ENCODE results near the gene SYT1. TPM values are rescaled to one million over a fixed set of nuclear protein-coding genes. Genes with fewer than 3 reads are reported as not detected.

The SYT1 gene
- total and polyA plus RNA-seq, 2 of the 8 experiments (the other 6 are each of a cell fraction or from before 2014, with no cell fraction given) = 11.0 to 34.6 TPM

- FAIRE-seq (no peak), DNase-seq (ENCODE audit: low read depth in 1 of 2, low spot score in 2 of 2) (no peak)
- H3K4me2 ChIP-seq (ENCODE audit: insufficient read depth in 1 of 2, low read depth in 2 of 2, low read length in 2 of 2) = no peak overlapping the region
- H3K27me3 ChIP-seq (replicated peaks in 1 of 4; ENCODE audit: control insufficient read depth in 3 of 4, extremely low read depth in 1 of 4, insufficient read depth in 3 of 4, low read length in 3 of 4) = no peaks in the 10 kb centered on the region; a peak in 1 of 7 replicates
- H3K4ac ChIP-seq (replicated peaks; ENCODE audit: insufficient read length, low read depth, low read length) = no peak overlapping the region
- H3K9me3 ChIP-seq (ENCODE audit: insufficient read depth in 2 of 2, low read depth in 1 of 2, low read length in 1 of 2) = no peaks in the 10 kb centered on the region
- no peak overlapping the region for H4K8ac ChIP-seq (ENCODE audit: extremely low read depth, insufficient read depth, low read length)
- no peak overlapping the region for H2BK15ac ChIP-seq (ENCODE audit: low read length)
- no peak overlapping the region for H3K9ac ChIP-seq (replicated peaks in 1 of 4; ENCODE audit: extremely low read depth in 1 of 4, low read depth in 3 of 4, low read length in 3 of 4)
- H4K5ac ChIP-seq (ENCODE audit: insufficient read length, low read depth, low read length) = no peak overlapping the region
- H3K23ac ChIP-seq (ENCODE audit: insufficient read length) = no peak overlapping the region
- H2BK20ac ChIP-seq (ENCODE audit: low read length) = no peak overlapping the region
- H3K27ac ChIP-seq (ENCODE audit: low read depth, low read length) = no peak overlapping the region
- POLR2A ChIA-PET (ENCODE audit: partially characterized antibody) = no interaction called here
- no peak overlapping the region for H3K4me3 ChIP-seq (ENCODE audit: extremely low read depth in 1 of 4, insufficient read depth in 2 of 4, low read depth in 3 of 4, low read length in 4 of 4)
- no peaks in the 10 kb centered on the region for H3K36me3 ChIP-seq (ENCODE audit: control insufficient read depth in 2 of 4, insufficient read depth in 4 of 4, low read length in 3 of 4)
- H3K14ac ChIP-seq (ENCODE audit: insufficient read length) = no peak overlapping the region
- no peak overlapping the region for H2AK5ac ChIP-seq (ENCODE audit: low read depth, low read length)
- no peak overlapping the region for H2AFZ ChIP-seq (ENCODE audit: low read length)
- no peaks in the 10 kb centered on the region for H4K20me1 ChIP-seq (replicated peaks in 1 of 2; ENCODE audit: control insufficient read depth in 1 of 2, insufficient read depth in 2 of 2, low read length in 2 of 2)
- H3K4me1 ChIP-seq (replicated peaks in 1 of 4; ENCODE audit: control insufficient read depth in 3 of 4, insufficient read depth in 4 of 4, low read length in 3 of 4) = no peaks in the 10 kb centered on the region
- no peaks in the 10 kb centered on the region for H3K79me1 ChIP-seq (ENCODE audit: low read depth, low read length)
- no peak overlapping the region for H2BK12ac ChIP-seq (ENCODE audit: low read depth, low read length)
- no peak overlapping the region for H3K18ac ChIP-seq (ENCODE audit: extremely low read depth, low read length)
- H2BK120ac ChIP-seq (replicated peaks; ENCODE audit: low read depth, low read length) = no peak overlapping the region
- H2BK5ac ChIP-seq (ENCODE audit: low read depth, low read length) = no peak overlapping the region
- CTCF ChIA-PET (ENCODE audit: partially characterized antibody) = no interaction called here
- no peaks in the 10 kb centered on the region for H3K79me2 ChIP-seq (ENCODE audit: control insufficient read depth in 1 of 2, insufficient read depth in 2 of 2, low read length in 2 of 2)
- no peak overlapping the region for H4K91ac ChIP-seq (replicated peaks; ENCODE audit: insufficient read length, low read length)
- H3K56ac ChIP-seq (replicated peaks; ENCODE audit: insufficient read length, low read depth, low read length) = no peak overlapping the region
- no peaks in the 10 kb centered on the region for H3K23me2 ChIP-seq (ENCODE audit: low read depth, low read length)
- TF ChIP-seq TAF1 (IDR thresholded peaks at IDR 0.05; ENCODE audit: low read depth, low read length) (no peak), SP1 (IDR thresholded peaks at IDR 0.05; ENCODE audit: low read depth, low read length) (no peak), BCL11A (IDR thresholded peaks at IDR 0.05; ENCODE audit: low read depth in 2 of 2, low read length in 2 of 2) (no peak), CTBP2 (IDR thresholded peaks at IDR 0.05; ENCODE audit: borderline replicate concordance, insufficient read depth, insufficient read length, low read length) (no peak), SP2 (IDR thresholded peaks at IDR 0.05; ENCODE audit: low read length) (no peak), TCF12 (IDR thresholded peaks at IDR 0.05; ENCODE audit: low read depth, low read length) (no peak), FOSL1 (IDR thresholded peaks at IDR 0.05; ENCODE audit: insufficient read depth, low read depth, low read length) (no peak), POU5F1 (IDR thresholded peaks at IDR 0.05; ENCODE audit: low read depth, low read length) (no peak), ASH2L (IDR thresholded peaks at IDR 0.05; ENCODE audit: low read length) (no peak), JUN (IDR thresholded peaks at IDR 0.05; ENCODE audit: low read depth, low read length) (no peak), CREB1 (IDR thresholded peaks at IDR 0.05) (no peak), CTCF (IDR thresholded peaks at IDR 0.05; ENCODE audit: control extremely low read depth in 1 of 3, insufficient read depth in 1 of 3, low read depth in 1 of 3, low read length in 3 of 3) (no peak), KDM1A (IDR thresholded peaks at IDR 0.05; ENCODE audit: borderline replicate concordance, low read length) (no peak), KDM4A (IDR thresholded peaks at IDR 0.05; ENCODE audit: low read depth, low read length, severe bottlenecking) (no peak), YY1 (IDR thresholded peaks at IDR 0.05; ENCODE audit: low read depth, low read length) (no peak)
Observed at GRCh38 chr12:79191391-79191790, 326.8 kb downstream of the SYT1 start.

All from H1 (cell line).